Measurements from ENCODE around the gene PSEN1.
"Not testable (repeated sequence)": the region's sequence is repeated elsewhere in the genome, so short reads cannot be mapped to it uniquely, and the experiment has no call there.

PSEN1 gene

GRCh38 chr14:73191441-73191840 lies 55.1 kb downstream of the PSEN1 start:
- no peak for TF ChIP-seq CTCF (IDR thresholded peaks at IDR 0.05; ENCODE audit: low read depth, low read length)
- H3K27me3 ChIP-seq: no peaks in the 10 kb centered on the region
- H3K9me3 ChIP-seq: no peaks in the 10 kb centered on the region
- DNase-seq: no peak
- no peaks in the 10 kb centered on the region; the same call in 1 of the 2 replicates for H3K36me3 ChIP-seq
- H3K4me1 ChIP-seq: no peaks in the 10 kb centered on the region
- H3K4me3 ChIP-seq (ENCODE audit: low read depth, low read length): no peak overlapping the region

GRCh38 chr14:73194306-73194705 lies 58.0 kb downstream of the PSEN1 start:
- not testable (repeated sequence) for H3K27me3 ChIP-seq; DNase-seq; H3K36me3 ChIP-seq; H3K4me1 ChIP-seq; H3K4me3 ChIP-seq (ENCODE audit: low read depth, low read length); H3K9me3 ChIP-seq

- Histone ChIP-seq H3K4me3 (ENCODE audit: low read depth, low read length) (no peak overlapping the region), H3K9me3 (no peaks in the 10 kb centered on the region), H3K36me3 (no peaks in the 10 kb centered on the region), H3K27me3 (no peaks in the 10 kb centered on the region), H3K4me1 (no peaks in the 10 kb centered on the region)
- DNase-seq: no peak
- no peak for TF ChIP-seq CTCF (IDR thresholded peaks at IDR 0.05; ENCODE audit: low read depth, low read length)
Observed at GRCh38 chr14:73198253-73198652, 61.9 kb downstream of the PSEN1 start.

GRCh38 chr14:73203527-73203926 lies 67.2 kb downstream of the PSEN1 start:
- Histone ChIP-seq H3K4me3 (ENCODE audit: low read depth, low read length) (no peak overlapping the region), H3K27me3 (no peaks in the 10 kb centered on the region), H3K36me3 (peaks cover 13% of the 10 kb centered on the region), H3K9me3 (no peaks in the 10 kb centered on the region), H3K4me1 (no peaks in the 10 kb centered on the region)
- no peak for DNase-seq
- no peak for TF ChIP-seq CTCF (IDR thresholded peaks at IDR 0.05; ENCODE audit: low read depth, low read length)

GRCh38 chr14:73207615-73208014 lies 71.3 kb downstream of the PSEN1 start:
- H3K4me3 ChIP-seq (ENCODE audit: low read depth, low read length): no peak overlapping the region
- no peaks in the 10 kb centered on the region for H3K27me3 ChIP-seq
- TF ChIP-seq CTCF (IDR thresholded peaks at IDR 0.05; ENCODE audit: low read depth, low read length): no peak
- peaks cover 16% of the 10 kb centered on the region for H3K36me3 ChIP-seq
- no peaks in the 10 kb centered on the region for H3K9me3 ChIP-seq
- H3K4me1 ChIP-seq: no peaks in the 10 kb centered on the region
- DNase-seq: no peak

GRCh38 chr14:73208390-73208789 lies 72.1 kb downstream of the PSEN1 start:
- no peak for TF ChIP-seq CTCF (IDR thresholded peaks at IDR 0.05; ENCODE audit: low read depth, low read length)
- no peak for DNase-seq
- Histone ChIP-seq H3K36me3 (peaks cover 16% of the 10 kb centered on the region), H3K4me3 (ENCODE audit: low read depth, low read length) (no peak overlapping the region), H3K4me1 (no peaks in the 10 kb centered on the region), H3K9me3 (no peaks in the 10 kb centered on the region), H3K27me3 (no peaks in the 10 kb centered on the region)

GRCh38 chr14:73208846-73209245 lies 72.5 kb downstream of the PSEN1 start:
- no peak for TF ChIP-seq CTCF (IDR thresholded peaks at IDR 0.05; ENCODE audit: low read depth, low read length)
- H3K36me3 ChIP-seq: peaks cover 16% of the 10 kb centered on the region
- no peak overlapping the region for H3K4me3 ChIP-seq (ENCODE audit: low read depth, low read length)
- H3K9me3 ChIP-seq: no peaks in the 10 kb centered on the region
- DNase-seq: no peak
- no peaks in the 10 kb centered on the region for H3K27me3 ChIP-seq
- H3K4me1 ChIP-seq: no peaks in the 10 kb centered on the region

All from BE2C (cell line).